Measurements from ENCODE around the gene PPP1R14C. TPM values are rescaled to one million over a fixed set of nuclear protein-coding genes. Genes with fewer than 3 reads are reported as not detected.

The PPP1R14C gene
- total RNA-seq, 2 donors from 2014 or later = 1.2 TPM; not detected in 1

- intact Hi-C loops (cut with DNase I) = no loop called here
- no peak for DNase-seq (ENCODE audit: low spot score)
Observed at GRCh38 chr6:150204705-150205472, 62.0 kb downstream of the PPP1R14C start.

GRCh38 chr6:150207931-150208570 lies 65.2 kb downstream of the PPP1R14C start:
- DNase-seq (ENCODE audit: low spot score) = no peak
- intact Hi-C loops (cut with DNase I) = no loop called here

GRCh38 chr6:150208611-150209352 lies 65.9 kb downstream of the PPP1R14C start:
- intact Hi-C loops (cut with DNase I) = no loop called here
- DNase-seq (ENCODE audit: low spot score) = no peak

GRCh38 chr6:150209415-150209814 lies 66.6 kb downstream of the PPP1R14C start:
- intact Hi-C loops (cut with DNase I) = no loop called here
- DNase-seq (ENCODE audit: low spot score) = no peak

- DNase-seq (ENCODE audit: low spot score) = no peak
- intact Hi-C loops (cut with DNase I) = no loop called here
Observed at GRCh38 chr6:150211700-150212511, 69.1 kb downstream of the PPP1R14C start.

GRCh38 chr6:150212778-150213177 lies 69.9 kb downstream of the PPP1R14C start:
- no peak for DNase-seq (ENCODE audit: low spot score)
- intact Hi-C loops (cut with DNase I) = no loop called here

GRCh38 chr6:150213301-150213700 lies 70.5 kb downstream of the PPP1R14C start:
- DNase-seq (ENCODE audit: low spot score) = no peak
- intact Hi-C loops (cut with DNase I) = no loop called here

- intact Hi-C loops (cut with DNase I) = no loop called here
Observed at GRCh38 chr6:150214310-150214709, 71.5 kb downstream of the PPP1R14C start.

GRCh38 chr6:150220634-150221551 lies 78.0 kb downstream of the PPP1R14C start:
- intact Hi-C loops (cut with DNase I) = no loop called here
- DNase-seq (ENCODE audit: low spot score) = no peak

More at GRCh38 chr6:150214310-150214709, 71.5 kb downstream of the PPP1R14C start:
- no peak for DNase-seq (ENCODE audit: low spot score)

GRCh38 chr6:150224820-150225219 lies 82.0 kb downstream of the PPP1R14C start:
- no peak for DNase-seq (ENCODE audit: low spot score)
- intact Hi-C loops (cut with DNase I) = no loop called here

- intact Hi-C loops (cut with DNase I) = no loop called here
- no peak for DNase-seq (ENCODE audit: low spot score)
Observed at GRCh38 chr6:150227281-150227680, 84.4 kb downstream of the PPP1R14C start.

GRCh38 chr6:150228072-150228733 lies 85.4 kb downstream of the PPP1R14C start:
- no peak for DNase-seq (ENCODE audit: low spot score)
- intact Hi-C loops (cut with DNase I) = no loop called here

GRCh38 chr6:150229436-150230163 lies 86.8 kb downstream of the PPP1R14C start:
- DNase-seq (ENCODE audit: low spot score) = no peak
- intact Hi-C loops (cut with DNase I) = no loop called here

- intact Hi-C loops (cut with DNase I) = no loop called here
- no peak for DNase-seq (ENCODE audit: low spot score)
Observed at GRCh38 chr6:150230164-150230561, 87.3 kb downstream of the PPP1R14C start.

- intact Hi-C loops (cut with DNase I) = no loop called here
- no peak for DNase-seq (ENCODE audit: low spot score)
Observed at GRCh38 chr6:150230832-150231524, 88.1 kb downstream of the PPP1R14C start.

- intact Hi-C loops (cut with DNase I) = no loop called here
- no peak for DNase-seq (ENCODE audit: low spot score)
Observed at GRCh38 chr6:150231525-150231850, 88.6 kb downstream of the PPP1R14C start.

- intact Hi-C loops (cut with DNase I) = no loop called here
- DNase-seq (ENCODE audit: low spot score) = no peak
Observed at GRCh38 chr6:150233843-150234269, 91.0 kb downstream of the PPP1R14C start.

Measured in posterior vena cava (tissue), 2 donors.